Stimulated activated naive CD8-positive, alpha-beta T cell treated with anti-CD3 and anti-CD28 coated beads, Interleukin-15, amount 100 ng/mL, for 72 hours (primary cell): ENCODE data around the gene SCARF2.

Source experiments
- ATAC-seq: fragments of 150-1000 bp; cut with Tn5 transposase; 2 replicates; pipeline ENCODE4 v1.10.0; 2021; ENCODE audit warnings: mild to moderate bottlenecking, moderate library complexity
- DNase-seq, 2 donors: peaks; one replicate each; pipeline ENCODE4 v3.0.0; 2021 to 2022
- H3K27ac Mint-ChIP-seq, 2 donors: one replicate each; pipeline ENCODE4 v1.8.0; 2022; ENCODE audit warnings: mild to moderate bottlenecking in 2 of 2, mixed read lengths in 2 of 2, moderate library complexity in 2 of 2
- H3K27me3 Mint-ChIP-seq: one replicate; pipeline ENCODE4 v1.8.0; 2022; ENCODE audit warnings: mixed read lengths
- H3K4me1 Mint-ChIP-seq: one replicate; pipeline ENCODE4 v1.8.0; 2022; ENCODE audit warnings: mild to moderate bottlenecking, mixed read lengths
- H3K4me3 Mint-ChIP-seq, 2 donors: one replicate each; pipeline ENCODE4 v1.8.0; 2022; ENCODE audit warnings: mild to moderate bottlenecking in 2 of 2, mixed read lengths in 2 of 2, moderate library complexity in 1 of 2
- H3K9me3 Mint-ChIP-seq, 2 donors: one replicate each; pipeline ENCODE4 v1.8.0; 2022; ENCODE audit warnings: mixed read lengths in 2 of 2

Gene SCARF2

DNA sequence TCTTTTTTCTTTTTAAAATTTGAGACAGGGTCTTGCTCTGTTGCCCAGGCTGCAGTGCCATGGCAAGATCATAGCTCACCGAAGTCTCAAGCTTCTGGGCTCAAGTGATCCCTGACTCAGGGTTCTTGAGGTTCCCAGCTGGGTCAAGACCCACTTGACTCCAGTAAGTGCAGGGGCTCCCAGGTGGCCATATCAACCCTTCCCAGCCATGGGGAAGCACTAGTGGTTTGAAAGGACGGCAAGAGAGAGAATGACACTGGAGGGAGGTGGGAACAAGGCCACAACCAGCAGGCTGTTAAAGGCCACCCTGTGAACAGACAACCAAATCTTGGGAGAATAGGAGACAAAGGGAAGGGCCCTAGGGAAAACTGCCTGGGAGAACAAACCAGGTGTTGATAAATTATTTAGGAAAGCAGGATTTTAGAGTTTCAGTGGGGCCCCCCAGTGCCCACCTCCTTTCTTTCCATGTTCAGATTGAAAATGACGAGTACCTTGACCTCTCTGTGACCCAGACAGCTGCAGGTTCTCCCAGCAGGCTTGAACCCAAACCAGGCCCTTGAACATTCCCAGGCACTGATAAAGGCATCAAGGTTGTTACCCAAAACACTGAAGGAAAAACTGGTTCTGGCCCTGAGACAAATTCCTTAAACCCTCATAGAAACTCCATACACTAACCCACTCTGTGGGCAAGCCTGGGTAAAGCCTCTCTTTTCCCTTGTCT lies 29.2 kb upstream of the SCARF2 start:
- no peak for ATAC-seq
- DNase-seq: no peak
- Mint-ChIP-seq H3K27me3 (no peaks in the 10 kb centered on the region), H3K4me1 (peaks cover 59% of the 10 kb centered on the region), H3K4me3 (no peak overlapping the region), H3K27ac (peak overlapping the region in 1 of 2 donors; percentile 29), H3K9me3 (no peaks in the 10 kb centered on the region)

DNA sequence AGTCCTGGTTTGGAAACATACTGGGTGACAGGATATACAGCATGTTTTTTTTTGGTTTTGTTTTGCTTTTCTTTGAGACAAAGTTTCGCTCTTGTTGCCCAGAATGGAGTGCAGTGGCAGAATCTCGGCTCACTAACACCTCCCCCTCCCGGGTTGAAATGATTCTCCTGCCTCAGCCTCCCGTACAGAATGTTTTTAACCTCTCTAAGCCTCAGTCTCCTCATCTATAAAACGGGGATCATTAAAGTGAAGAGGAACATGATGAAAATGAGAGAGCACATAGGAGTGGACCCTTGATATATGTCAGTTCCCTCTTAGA lies 28.1 kb upstream of the SCARF2 start:
- Mint-ChIP-seq H3K4me3 (peak overlapping the region in 1 of 2 donors; percentile 39), H3K9me3 (no peaks in the 10 kb centered on the region), H3K27ac (peak overlapping the region in 1 of 2 donors; percentile 69), H3K4me1 (peaks cover 59% of the 10 kb centered on the region), H3K27me3 (no peaks in the 10 kb centered on the region)
- no peak for ATAC-seq
- DNase-seq: no peak

DNA sequence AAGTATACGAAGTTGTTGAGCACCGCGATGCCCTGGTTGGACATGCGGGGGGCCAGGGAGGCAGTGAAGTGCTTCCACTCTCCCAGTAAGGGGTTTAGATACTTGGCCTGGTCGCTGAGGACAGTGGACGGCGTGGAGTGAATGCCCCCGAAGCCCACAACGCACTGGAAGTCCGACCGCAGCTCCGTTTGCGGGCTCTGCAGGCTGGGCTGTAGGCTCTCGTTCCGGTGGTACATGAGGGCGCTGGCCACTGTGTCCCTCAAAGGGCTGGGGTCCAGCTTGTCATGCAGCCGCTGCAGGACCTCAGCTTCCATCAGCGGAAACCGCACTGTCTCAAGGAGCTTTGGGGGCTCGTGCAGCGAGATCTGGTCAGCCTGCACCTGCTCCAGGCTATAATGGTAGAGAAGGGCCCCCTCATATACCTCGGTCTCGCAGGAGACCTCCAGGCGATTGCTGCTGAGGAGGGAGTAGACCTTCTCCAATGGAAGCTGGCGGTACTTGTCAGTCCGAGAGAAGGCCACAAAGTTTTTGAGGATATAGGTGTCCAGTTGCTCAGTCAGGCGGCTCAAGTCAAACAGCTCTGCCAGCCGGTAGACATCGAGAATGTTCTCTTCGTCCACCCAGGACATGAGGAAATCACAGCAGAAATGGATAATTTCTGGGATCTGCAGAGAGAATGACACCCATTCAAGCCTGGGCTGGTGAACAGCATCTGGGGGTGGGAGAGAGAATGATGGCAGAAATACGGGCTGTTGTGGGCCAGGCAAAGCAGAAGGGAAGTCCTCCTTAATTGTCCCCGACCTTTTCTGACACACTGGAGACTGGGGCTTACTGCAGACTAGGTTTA lies 27.5 kb upstream of the SCARF2 start:
- no peaks in the 10 kb centered on the region for H3K27me3 Mint-ChIP-seq
- no peak for ATAC-seq
- peaks cover 59% of the 10 kb centered on the region for H3K4me1 Mint-ChIP-seq
- H3K27ac Mint-ChIP-seq: peak overlapping the region; percentile 92 to 97
- no peaks in the 10 kb centered on the region for H3K9me3 Mint-ChIP-seq
- H3K4me3 Mint-ChIP-seq: peak overlapping the region in 1 of 2 donors; percentile 74
- no peak for DNase-seq

DNA sequence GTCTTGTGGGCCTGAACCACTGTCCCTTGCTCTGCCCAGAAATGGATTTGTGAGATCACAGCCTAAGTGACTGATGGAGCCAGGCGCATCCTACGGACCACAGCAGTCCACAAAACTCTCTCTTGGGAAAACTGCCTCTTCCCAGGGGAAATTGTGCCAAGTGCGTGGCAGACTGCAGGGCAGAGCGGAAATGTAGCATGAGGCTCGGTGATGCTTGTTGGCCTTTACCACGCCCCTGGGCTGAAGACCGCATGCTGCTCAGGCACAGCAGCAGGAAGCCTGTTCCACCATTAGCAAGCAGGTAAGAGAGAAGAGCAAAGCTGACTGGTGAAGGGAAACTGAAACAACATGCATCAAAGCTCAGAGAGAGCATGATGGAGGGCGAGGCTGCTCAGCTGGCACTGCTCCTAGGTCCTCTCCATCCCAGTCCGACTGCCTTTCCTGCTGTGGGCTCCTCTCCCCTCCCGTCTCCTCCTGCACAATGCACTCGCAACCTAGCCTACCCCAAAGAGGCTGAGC lies 26.5 kb upstream of the SCARF2 start:
- DNase-seq (peak; percentile 48 to 74), ATAC-seq (peak; percentile 94)
- Mint-ChIP-seq H3K4me3 (peak overlapping the region; percentile 69 to 74), H3K9me3 (no peaks in the 10 kb centered on the region), H3K27me3 (no peaks in the 10 kb centered on the region), H3K27ac (peak overlapping the region; percentile 92 to 97), H3K4me1 (peaks cover 56% of the 10 kb centered on the region)

DNA sequence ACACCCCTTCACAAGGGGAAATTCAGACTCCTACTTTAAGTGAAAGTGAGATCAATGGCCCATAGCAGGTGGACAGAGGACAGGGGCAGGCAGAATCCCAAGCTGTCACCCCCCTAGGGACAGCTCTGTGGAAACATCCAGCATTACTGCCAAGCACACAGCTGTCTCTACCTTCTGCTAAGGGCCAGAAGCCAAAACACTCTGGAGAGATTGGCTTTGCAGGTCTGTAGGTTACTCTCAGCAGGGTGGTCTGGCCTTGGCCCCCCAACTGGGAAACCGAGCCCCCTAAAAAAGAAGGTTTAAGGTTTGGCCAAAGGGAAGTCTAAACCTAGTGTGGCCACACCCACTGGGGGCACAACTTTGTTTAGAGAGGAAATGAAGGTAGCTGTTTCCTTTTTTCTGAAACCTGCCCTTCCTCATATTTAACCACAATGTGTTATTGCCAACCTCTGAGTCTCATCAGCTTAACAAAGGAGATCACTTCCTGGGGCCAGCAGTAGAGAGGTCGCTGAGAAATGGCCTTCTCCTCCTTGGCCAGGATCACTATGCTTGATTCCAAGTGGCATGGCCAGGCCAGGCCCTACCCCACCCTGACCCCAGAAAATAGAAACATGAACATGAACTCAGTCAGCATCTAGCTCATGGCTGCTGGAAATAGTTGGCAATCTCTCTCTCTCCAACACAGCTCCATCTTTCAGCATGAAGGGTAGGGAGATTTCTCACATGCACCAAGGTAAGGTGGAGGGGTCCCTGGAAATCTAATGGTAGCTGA lies 25.9 kb upstream of the SCARF2 start:
- peak overlapping the region; percentile 69 to 74 for H3K4me3 Mint-ChIP-seq
- peak in 1 of 2 donors; percentile 22 for DNase-seq
- peak; percentile 75 for ATAC-seq
- H3K9me3 Mint-ChIP-seq: no peaks in the 10 kb centered on the region
- peak overlapping the region; percentile 92 to 97 for H3K27ac Mint-ChIP-seq
- peaks cover 52% of the 10 kb centered on the region for H3K4me1 Mint-ChIP-seq
- no peaks in the 10 kb centered on the region for H3K27me3 Mint-ChIP-seq

DNA sequence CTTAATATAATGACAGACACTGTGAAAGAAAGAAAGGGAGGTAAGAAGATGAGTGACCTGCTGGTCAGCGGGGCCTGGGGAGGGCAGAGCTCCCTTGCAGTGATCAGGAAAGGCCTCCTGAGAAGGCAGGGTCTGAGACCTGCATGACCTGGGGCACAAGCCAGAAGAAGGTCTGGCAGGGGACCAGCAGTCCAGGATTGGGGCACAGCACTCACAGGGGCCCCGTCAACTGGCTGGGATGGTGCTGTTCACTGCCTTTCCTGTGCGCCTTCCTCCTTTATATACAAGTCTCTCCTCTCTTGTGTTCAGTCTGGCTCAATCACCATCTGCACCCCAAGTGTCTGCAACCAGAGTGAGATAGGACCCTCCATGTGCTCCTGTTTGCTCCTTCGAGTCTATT lies 22.2 kb upstream of the SCARF2 start:
- Mint-ChIP-seq H3K27me3 (no peaks in the 10 kb centered on the region), H3K27ac (no peak overlapping the region), H3K4me3 (no peak overlapping the region), H3K9me3 (no peaks in the 10 kb centered on the region), H3K4me1 (peaks cover 46% of the 10 kb centered on the region)
- DNase-seq (no peak), ATAC-seq (no peak)

DNA sequence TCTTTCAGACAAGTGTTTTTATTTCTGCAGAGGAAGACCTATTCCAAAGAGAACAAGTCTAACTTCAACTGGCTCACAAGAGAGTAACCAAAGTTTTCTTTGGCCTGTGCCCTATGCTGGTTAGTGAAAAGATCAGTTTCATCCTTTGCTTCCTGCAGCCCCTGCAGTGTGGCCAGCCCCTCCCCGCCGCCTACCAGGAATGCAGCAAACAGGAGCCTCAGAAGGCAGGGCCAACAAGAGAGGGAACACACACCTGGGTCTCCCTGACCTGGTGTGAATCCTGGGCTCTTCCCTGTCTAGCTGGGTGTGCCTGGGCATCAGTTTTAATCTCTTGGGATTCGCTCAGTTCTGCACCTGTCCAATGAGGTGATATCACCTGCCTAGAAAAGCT lies 21.5 kb upstream of the SCARF2 start:
- no peak for ATAC-seq
- Mint-ChIP-seq H3K27ac (no peak overlapping the region), H3K27me3 (no peaks in the 10 kb centered on the region), H3K4me3 (no peak overlapping the region), H3K9me3 (no peaks in the 10 kb centered on the region), H3K4me1 (peaks cover 39% of the 10 kb centered on the region)
- no peak for DNase-seq

DNA sequence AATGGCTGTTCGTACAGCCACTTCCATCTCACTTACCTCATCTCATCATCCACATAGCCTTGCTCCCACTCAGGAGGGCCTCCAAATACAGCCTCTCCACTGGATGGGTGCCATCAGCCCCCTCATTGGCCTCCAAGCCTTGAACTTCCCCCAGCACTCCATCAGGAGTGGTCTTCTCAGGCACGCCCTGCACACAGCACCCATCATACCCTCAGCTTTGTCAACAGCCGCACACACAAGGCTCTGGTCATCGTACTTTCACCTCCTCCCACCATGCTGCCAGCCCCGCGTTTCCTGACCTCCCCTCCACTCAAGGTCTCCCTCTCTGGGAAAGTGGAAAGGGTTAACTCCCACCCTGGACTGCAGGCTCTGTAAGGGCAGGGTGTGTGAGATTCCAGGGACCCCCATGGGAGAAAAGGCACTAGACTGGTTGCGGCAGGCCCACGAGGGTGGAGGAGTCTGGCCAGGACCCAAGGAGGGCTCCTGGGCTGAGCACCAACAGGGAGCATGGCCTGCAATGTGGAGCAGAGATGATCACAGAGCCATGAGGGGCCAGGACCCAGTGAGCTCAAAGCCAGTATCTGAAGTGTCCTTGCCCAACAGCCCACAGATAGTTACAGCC lies 21.0 kb upstream of the SCARF2 start:
- H3K4me3 Mint-ChIP-seq: no peak overlapping the region
- ATAC-seq (no peak), DNase-seq (no peak)
- H3K27ac Mint-ChIP-seq: peak overlapping the region in 1 of 2 donors; percentile 8
- peaks cover 34% of the 10 kb centered on the region for H3K4me1 Mint-ChIP-seq
- no peaks in the 10 kb centered on the region for H3K27me3 Mint-ChIP-seq
- no peaks in the 10 kb centered on the region for H3K9me3 Mint-ChIP-seq

DNA sequence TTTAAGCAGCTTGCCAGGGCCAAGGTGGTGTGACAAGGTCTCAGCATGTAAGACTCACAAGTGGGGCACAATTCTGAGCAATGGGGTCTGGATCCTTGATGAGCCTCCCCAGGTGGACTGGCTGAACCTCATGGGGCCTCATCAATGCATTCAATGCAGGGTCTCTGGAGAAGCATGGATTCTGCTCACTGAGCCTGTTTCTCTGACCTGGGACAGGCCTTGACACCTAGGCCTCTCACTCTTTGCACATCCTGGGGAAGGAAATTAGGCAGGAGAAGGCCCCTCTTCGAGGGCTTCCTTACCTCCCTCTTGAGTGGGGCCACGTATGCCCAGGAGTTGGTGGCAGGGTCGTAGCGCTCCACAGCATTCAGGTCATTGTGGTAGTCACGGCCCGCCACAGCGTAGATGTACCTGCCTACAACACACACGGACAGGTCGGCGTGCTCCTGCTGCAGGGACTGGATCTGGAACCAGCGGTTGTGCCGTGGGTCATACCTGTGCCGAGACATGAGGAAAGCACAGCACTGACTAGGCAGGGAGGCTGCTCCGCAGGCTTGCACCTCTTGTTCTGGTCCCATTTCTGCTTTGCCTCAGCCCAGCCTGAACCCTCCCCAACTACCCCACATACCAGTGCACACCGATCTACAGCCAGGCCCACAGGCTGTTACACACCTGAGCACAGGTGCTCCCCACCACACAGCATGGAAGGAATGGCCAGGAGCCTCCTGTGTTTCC lies 20.0 kb upstream of the SCARF2 start:
- Mint-ChIP-seq H3K27ac (peak overlapping the region in 1 of 2 donors; percentile 39), H3K4me1 (peaks cover 24% of the 10 kb centered on the region), H3K9me3 (no peaks in the 10 kb centered on the region), H3K4me3 (no peak overlapping the region), H3K27me3 (no peaks in the 10 kb centered on the region)
- DNase-seq: no peak
- no peak for ATAC-seq

DNA sequence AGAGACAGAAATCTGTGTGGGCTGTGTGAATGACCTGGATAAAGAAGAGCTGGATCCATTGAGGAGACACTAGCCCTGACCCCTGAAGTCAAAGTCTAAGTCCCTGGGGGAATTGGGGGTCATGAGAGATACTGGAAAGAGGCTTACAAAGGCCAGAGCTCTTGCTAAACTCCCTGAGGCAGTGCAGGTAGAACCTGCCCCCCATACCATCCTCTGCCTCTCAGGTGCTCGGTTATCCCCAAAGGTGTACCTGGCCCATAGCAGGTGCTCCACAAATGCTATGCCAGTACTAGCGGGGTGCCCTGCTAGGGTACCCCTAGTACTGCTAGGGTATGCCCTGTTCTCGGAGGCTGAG lies 19.1 kb upstream of the SCARF2 start:
- no peaks in the 10 kb centered on the region for H3K27me3 Mint-ChIP-seq
- H3K4me3 Mint-ChIP-seq: no peak overlapping the region
- ATAC-seq: peak; percentile 21
- H3K27ac Mint-ChIP-seq: no peak overlapping the region
- H3K9me3 Mint-ChIP-seq: no peaks in the 10 kb centered on the region
- DNase-seq: no peak
- peaks cover 20% of the 10 kb centered on the region for H3K4me1 Mint-ChIP-seq

DNA sequence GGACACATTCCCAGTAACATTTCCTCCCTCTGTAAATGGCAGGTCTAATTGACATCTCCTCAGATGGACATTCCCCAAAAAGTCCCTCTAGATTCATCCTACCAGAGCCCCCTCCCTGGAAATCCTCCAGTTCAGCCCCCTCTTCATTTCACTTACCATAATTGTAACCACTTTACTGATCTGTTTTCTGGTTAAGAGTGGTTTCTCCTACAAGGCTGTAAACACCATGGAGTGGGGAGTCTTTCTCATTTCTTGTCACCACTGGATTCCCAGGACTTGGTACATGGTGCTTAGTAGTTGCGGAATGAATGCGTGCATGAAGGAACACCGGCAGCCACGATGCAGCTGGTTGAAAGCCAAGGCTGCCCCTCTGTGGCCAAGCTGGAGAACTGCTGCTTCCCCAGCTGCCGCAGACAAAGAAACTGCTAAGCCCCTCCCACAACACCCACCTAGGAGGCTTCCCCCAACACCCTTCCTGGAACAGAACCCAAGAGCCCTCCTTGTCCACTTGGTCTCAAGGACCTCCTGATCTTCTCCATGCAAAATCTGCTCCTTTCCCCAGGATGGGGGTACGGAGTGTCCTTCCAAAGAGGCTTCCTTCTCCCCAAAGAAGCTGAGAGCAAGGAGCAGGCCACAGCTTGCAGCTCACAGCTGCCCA lies 18.6 kb upstream of the SCARF2 start:
- peak; percentile 66 to 71 for DNase-seq
- H3K9me3 Mint-ChIP-seq: no peaks in the 10 kb centered on the region
- no peak overlapping the region for H3K4me3 Mint-ChIP-seq
- H3K27ac Mint-ChIP-seq: peak overlapping the region in 1 of 2 donors; percentile 10
- peaks cover 20% of the 10 kb centered on the region for H3K4me1 Mint-ChIP-seq
- no peaks in the 10 kb centered on the region for H3K27me3 Mint-ChIP-seq
- peak; percentile 94 for ATAC-seq

DNA sequence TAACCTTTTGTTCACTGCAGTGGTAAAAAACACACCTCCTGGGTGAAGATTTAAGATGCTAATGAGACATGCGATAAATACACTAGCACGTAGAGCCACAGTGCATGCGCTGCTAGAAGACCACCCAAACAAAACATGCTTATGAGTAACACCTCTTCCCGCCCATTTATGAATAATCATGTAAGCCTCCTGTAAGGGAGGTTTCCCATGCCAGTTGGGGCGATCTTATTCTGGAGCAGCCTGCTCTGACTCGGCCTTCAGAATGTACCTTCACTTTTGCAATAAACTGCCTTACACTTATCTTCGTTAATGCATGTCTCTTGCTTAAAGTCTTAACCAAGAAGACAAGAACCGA lies 18.1 kb upstream of the SCARF2 start:
- ATAC-seq: no peak
- DNase-seq: no peak
- H3K9me3 Mint-ChIP-seq: no peaks in the 10 kb centered on the region
- peaks cover 20% of the 10 kb centered on the region for H3K4me1 Mint-ChIP-seq
- H3K4me3 Mint-ChIP-seq: no peak overlapping the region
- H3K27ac Mint-ChIP-seq: no peak overlapping the region
- no peaks in the 10 kb centered on the region for H3K27me3 Mint-ChIP-seq

DNA sequence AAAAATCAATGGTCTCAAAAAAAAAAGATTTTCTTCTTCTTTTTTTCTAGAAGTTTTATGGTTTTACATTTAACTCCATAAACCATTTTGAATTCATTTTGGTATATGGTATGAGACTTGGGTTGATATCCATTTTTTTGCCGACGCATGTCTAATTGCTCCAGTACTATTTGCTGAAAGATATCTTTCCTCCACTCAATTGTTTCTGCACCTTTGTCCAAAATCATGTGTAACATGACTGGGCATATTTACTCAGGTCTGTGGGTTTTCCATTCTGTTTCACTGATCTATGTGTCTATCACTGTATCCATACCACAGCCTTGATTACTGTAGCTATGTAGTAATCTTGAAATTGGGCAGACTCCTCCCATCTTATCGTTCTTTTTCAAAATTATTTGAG lies 15.6 kb upstream of the SCARF2 start:
- no peaks in the 10 kb centered on the region for H3K27me3 Mint-ChIP-seq
- no peak overlapping the region for H3K4me3 Mint-ChIP-seq
- H3K27ac Mint-ChIP-seq: no peak overlapping the region
- DNase-seq (no peak), ATAC-seq (no peak)
- H3K9me3 Mint-ChIP-seq: no peaks in the 10 kb centered on the region
- H3K4me1 Mint-ChIP-seq: peaks cover 13% of the 10 kb centered on the region

DNA sequence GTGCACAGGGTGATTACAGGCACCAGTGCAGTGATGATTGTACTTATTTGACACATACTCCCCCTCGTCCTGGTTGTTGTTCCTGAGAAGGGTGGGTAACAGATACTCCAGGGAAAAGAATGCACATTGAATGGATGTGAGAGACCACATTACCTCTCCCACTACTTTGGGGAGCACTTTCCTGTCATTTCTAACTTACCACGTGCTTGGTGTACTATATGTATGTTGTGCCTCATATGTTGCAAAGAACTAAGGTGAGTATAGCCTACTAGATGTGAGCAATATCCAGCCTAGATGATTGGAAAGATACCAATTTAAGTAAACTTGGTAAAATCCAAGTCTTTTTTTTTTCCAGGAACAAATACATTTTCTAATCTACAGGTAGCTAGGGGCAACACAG lies 14.3 kb upstream of the SCARF2 start:
- ATAC-seq (no peak), DNase-seq (no peak)
- no peak overlapping the region for H3K27ac Mint-ChIP-seq
- H3K27me3 Mint-ChIP-seq: no peaks in the 10 kb centered on the region
- no peaks in the 10 kb centered on the region for H3K9me3 Mint-ChIP-seq
- H3K4me3 Mint-ChIP-seq: no peak overlapping the region
- H3K4me1 Mint-ChIP-seq: peaks cover 13% of the 10 kb centered on the region
